ENCODE measurements around the gene CYRIA.

GRCh38 chr2:16675781-16676180 lies 10.1 kb upstream of the CYRIA start:
- TF ChIP-seq GATA2 (IDR thresholded peaks at IDR 0.05; ENCODE audit: low read depth, low read length) = no peak
- TF ChIP-seq GATA3 (IDR thresholded peaks at IDR 0.05; ENCODE audit: low read depth, low read length) = no peak

Measured in SH-SY5Y (cell line).